Measurements from ENCODE around the gene NRAS.

- no peak for TF ChIP-seq CTCF (IDR thresholded peaks at IDR 0.05)
- TF ChIP-seq EP300 (IDR thresholded peaks at IDR 0.05) = no peak
These were observed 13.3 kb downstream of the NRAS start for GRCh38 chr1:114703242-114703641.

Data from gastroesophageal sphincter (tissue), 3 donors.